Gastrocnemius medialis (tissue), 4 donors: Measurements from ENCODE around the gene B4GALT1. TPM values are rescaled to one million over a fixed set of nuclear protein-coding genes. Genes with fewer than 3 reads are reported as not detected.
"Not testable (repeated sequence)": the region's sequence is repeated elsewhere in the genome, so short reads cannot be mapped to it uniquely, and the experiment has no call there.

ENCODE experiments used
- ATAC-seq, 2 donors: fragments of 150-250 bp; one replicate each; pipeline ENCODE4 v1.9.1; 2016
- DNase-seq, 2 donors: peaks; one replicate each; pipeline ENCODE4 v3.0.0-alpha.2; 2019
- H3K27ac ChIP-seq, 4 donors: fragments of 200-600 bp; sonication (generic); 1 replicate in 1 of 4; 2 replicates in 3 of 4; pipeline ENCODE4 v1.5.1; 2016 to 2018; ENCODE audit warnings: mild to moderate bottlenecking in 2 of 4, moderate library complexity in 1 of 4
- H3K27me3 ChIP-seq, 3 donors: fragments of 200-600 bp; sonication (generic) in 2 of 3; 1 replicate in 1 of 3; 2 replicates in 2 of 3; pipeline versions ENCODE4 v1.5.1 to v1.6.0; 2016 to 2019; ENCODE audit warnings: mild to moderate bottlenecking in 1 of 3, moderate library complexity in 1 of 3
- H3K36me3 ChIP-seq, 2 donors: fragments of 200-600 bp; sonication (generic) in 1 of 2; one replicate each; pipeline ENCODE4 v1.5.1; 2017 to 2018
- H3K4me1 ChIP-seq, 2 donors: fragments of 200-600 bp; sonication (generic) in 1 of 2; one replicate each; pipeline ENCODE4 v1.5.1; 2016 to 2017; ENCODE audit warnings: mild to moderate bottlenecking in 2 of 2
- H3K4me3 ChIP-seq, 4 donors: fragments of 200-600 bp; sonication (generic) in 3 of 4; 1 replicate in 1 of 4; 2 replicates in 3 of 4; pipeline ENCODE4 v1.5.1; 2016 to 2019; ENCODE audit warnings: mild to moderate bottlenecking in 2 of 4
- H3K9me3 ChIP-seq, 3 donors: fragments of 200-600 bp; sonication (generic) in 2 of 3; 1 replicate in 1 of 3; 2 replicates in 2 of 3; pipeline ENCODE4 v1.5.1; 2016 to 2019
- CTCF ChIP-seq, 5 experiments: fragments of 450-650 bp in 3 of 5; fragments of 200-600 bp in 2 of 5; sonication (generic) in 2 of 5; IDR thresholded peaks in 4 of 5; conservative IDR thresholded peaks in 1 of 5; 1 replicate in 4 of 5; 2 replicates in 1 of 5; pipeline ENCODE4 v1.5.1; 2016 to 2019; ENCODE audit warnings: antibody characterized with exemption in 5 of 5, mild to moderate bottlenecking in 3 of 5, moderate library complexity in 3 of 5
- POLR2A ChIP-seq, 2 donors: fragments of 450-650 bp; IDR thresholded peaks; one replicate each; pipeline ENCODE4 v1.6.1; 2017; ENCODE audit warnings: antibody characterized with exemption in 2 of 2, mild to moderate bottlenecking in 2 of 2, moderate library complexity in 2 of 2
- in situ Hi-C, 4 donors: fragments of 200-750 bp; cut with MboI; loops; one replicate each; pipeline versions ENCODE4 v1.15.0 to v1.8.0; 2017; ENCODE audit warnings: low sequenced_read_pairs in 4 of 4
- intact Hi-C: fragments of 100-400 bp; cut with DNase I; formaldehyde crosslinking; loops from one replicate; pipeline ENCODE4 v1.15.1; 2023; ENCODE audit warnings: low total_unique reads
- total RNA-seq, 4 donors: library from RNA; depleted of rRNA; stranded (reverse); fragments of >200 nt; gene quantifications; one replicate each; pipeline versions ENCODE4 v1.1.0 to v1.2.3, GENCODE V29; 2016

Gene B4GALT1
- total RNA-seq, 4 donors from 2014 or later = 24.2 to 56.2 (median 42.7) TPM

- peak; percentile 23 to 34 for ATAC-seq
- Histone ChIP-seq H3K36me3 (no peaks in the 10 kb centered on the region), H3K4me3 (peak overlapping the region in 3 of 4 donors; percentile 8 to 43 (median 21)), H3K27me3 (no peaks in the 10 kb centered on the region), H3K4me1 (peaks cover 93 to 94% of the 10 kb centered on the region in 2 donors), H3K27ac (peak overlapping the region; percentile 96 to 99 (median 99)), H3K9me3 (no peaks in the 10 kb centered on the region)
- intact Hi-C loops (no loop called here), in situ Hi-C loops (loop anchor here in 1 of 4 donors (25.0 kb wide), 1 partner anchor 774 kb away; the partner anchor contains the start of gene ACO1)
- DNase-seq = peak; percentile 53 to 77
- TF ChIP-seq POLR2A (IDR thresholded peaks at IDR 0.05) (peak in 1 of 2 donors; percentile 43), CTCF (IDR thresholded peaks at IDR 0.05 in 4 of 5, conservative IDR thresholded peaks at IDR 0.05 in 1 of 5) (no peak)
These were observed 6.0 kb downstream of the B4GALT1 start for GRCh38 chr9:33161011-33161588.

- in situ Hi-C loops = loop anchor here in 1 of 4 donors (25.0 kb wide), 1 partner anchor 773 kb away; the partner anchor contains the start of gene ACO1
- intact Hi-C loops = not testable (repeated sequence)
- H3K4me3 ChIP-seq = peak overlapping the region in 1 of 4 donors; percentile 43
These were observed 6.7 kb downstream of the B4GALT1 start for GRCh38 chr9:33160446-33160845.

GRCh38 chr9:33159777-33160127 is 7.4 kb downstream of the B4GALT1 start:
- H3K27me3 ChIP-seq = no peaks in the 10 kb centered on the region
- TF ChIP-seq CTCF (IDR thresholded peaks at IDR 0.05 in 4 of 5, conservative IDR thresholded peaks at IDR 0.05 in 1 of 5) (no peak), POLR2A (IDR thresholded peaks at IDR 0.05) (no peak)
- H3K9me3 ChIP-seq = no peaks in the 10 kb centered on the region
- ATAC-seq = no peak
- in situ Hi-C loops (loop anchor here in 1 of 4 donors (25.0 kb wide), 1 partner anchor 772 kb away; the partner anchor contains the start of gene ACO1), intact Hi-C loops (no loop called here)
- no peak overlapping the region for H3K4me3 ChIP-seq
- peaks cover 97 to 99% of the 10 kb centered on the region in 2 donors for H3K4me1 ChIP-seq
- DNase-seq = peak in 1 of 2 donors; percentile 48
- H3K27ac ChIP-seq = peak overlapping the region; percentile 96 to 99 (median 99)
- H3K36me3 ChIP-seq = no peaks in the 10 kb centered on the region

More at GRCh38 chr9:33160446-33160845, 6.7 kb downstream of the B4GALT1 start:
- Histone ChIP-seq H3K27ac (peak overlapping the region; percentile 96 to 99 (median 99)), H3K4me1 (peaks cover 99% of the 10 kb centered on the region in 2 donors)
- not testable (repeated sequence) for ATAC-seq, DNase-seq, H3K27me3 ChIP-seq, H3K36me3 ChIP-seq, H3K9me3 ChIP-seq

- Histone ChIP-seq H3K9me3 (no peaks in the 10 kb centered on the region), H3K27ac (peak overlapping the region; percentile 96 to 99 (median 99)), H3K4me1 (peaks cover 94 to 98% of the 10 kb centered on the region in 2 donors), H3K27me3 (no peaks in the 10 kb centered on the region), H3K4me3 (peak overlapping the region in 1 of 4 donors; percentile 1), H3K36me3 (no peaks in the 10 kb centered on the region)
- intact Hi-C loops (no loop called here), in situ Hi-C loops (loop anchor here in 1 of 4 donors (25.0 kb wide), 1 partner anchor 772 kb away; the partner anchor contains the start of gene ACO1)
- TF ChIP-seq POLR2A (IDR thresholded peaks at IDR 0.05) (no peak), CTCF (IDR thresholded peaks at IDR 0.05 in 4 of 5, conservative IDR thresholded peaks at IDR 0.05 in 1 of 5) (no peak)
- peak in 1 of 2 donors; percentile 25 for ATAC-seq
- peak in 1 of 2 donors; percentile 59 for DNase-seq
These were observed 8.0 kb downstream of the B4GALT1 start for GRCh38 chr9:33158843-33159776.
